Calu3 (cell line): ENCODE data around the gene C12orf42. TPM values are rescaled to one million over a fixed set of nuclear protein-coding genes. Genes with fewer than 3 reads are reported as not detected.

Experiments
- BruUV-seq: library from RNA; stranded (reverse); fragments of 400-500 nt; replicated peaks from 2 replicates; lab custom pipeline; 2021; lab: Mats Ljungman, UMichigan
- CTCF ChIA-PET: fragments of 300-600 bp; sonication (Branson Sonifier 250); formaldehyde crosslinking; loops from one replicate; lab custom pipeline; 2022; ENCODE audit warnings: antibody characterized with exemption; lab: Charles Lee
- DNase-seq: peaks from one replicate; pipeline ENCODE4 v3.0.0; 2022
- H3K27ac Mint-ChIP-seq: one replicate; pipeline ENCODE4 v1.8.0; 2022; ENCODE audit warnings: mixed read lengths; ENCODE audit not compliant: unreplicated experiment
- H3K27me3 Mint-ChIP-seq: one replicate; pipeline ENCODE4 v1.8.0; 2022; ENCODE audit warnings: mixed read lengths; ENCODE audit not compliant: unreplicated experiment
- H3K36me3 Mint-ChIP-seq: one replicate; pipeline ENCODE4 v1.8.0; 2022; ENCODE audit warnings: mild to moderate bottlenecking, moderate library complexity, mixed read lengths; ENCODE audit not compliant: insufficient read depth, unreplicated experiment
- H3K4me1 Mint-ChIP-seq: one replicate; pipeline ENCODE4 v1.8.0; 2022; ENCODE audit warnings: mild to moderate bottlenecking, low read depth, mixed read lengths; ENCODE audit not compliant: unreplicated experiment
- H3K4me3 Mint-ChIP-seq: one replicate; pipeline ENCODE4 v1.8.0; 2022; ENCODE audit warnings: mild to moderate bottlenecking, low read depth, moderate library complexity, mixed read lengths; ENCODE audit not compliant: unreplicated experiment
- H3K9me3 Mint-ChIP-seq: one replicate; pipeline ENCODE4 v1.8.0; 2022; ENCODE audit warnings: low read depth, mixed read lengths; ENCODE audit not compliant: unreplicated experiment
- intact Hi-C: fragments of 100-400 bp; cut with micrococcal nuclease; formaldehyde crosslinking; loops from one replicate; pipeline ENCODE4 v1.10.0; 2022; ENCODE audit not compliant: unreplicated experiment
- total RNA-seq: library from RNA; stranded (reverse); gene quantifications from 2 replicates; pipeline ENCODE4 v1.2.3, GENCODE V29; 2022
- TF ChIP-seq, protein P1 (sequence below): fragments of 200-600 bp; IDR thresholded peaks from one replicate; pipeline ENCODE4 v1.8.0; 2022; ENCODE audit warnings: antibody characterized with exemption; ENCODE audit not compliant: unreplicated experiment

Gene C12orf42
- total RNA-seq, 1 experiment from 2014 or later = not detected

DNA sequence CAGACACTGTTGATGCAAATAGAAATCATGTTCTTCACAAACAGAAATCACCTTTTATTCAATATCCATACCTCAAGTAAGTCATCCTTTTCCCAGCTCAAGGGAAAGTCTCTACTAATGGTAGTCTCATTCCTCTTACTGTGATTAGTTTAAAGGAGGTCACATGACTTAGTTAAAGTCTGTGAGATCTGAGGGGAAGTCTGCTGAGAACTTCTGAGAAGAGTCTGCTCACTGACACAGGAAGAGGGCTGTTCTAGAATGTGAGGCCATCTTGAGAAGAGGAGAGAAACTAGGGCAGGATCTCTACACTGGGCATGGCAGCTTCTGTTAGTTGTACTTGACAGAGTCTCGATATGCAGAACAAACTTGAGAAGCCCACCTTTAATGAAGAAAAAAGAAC is 146.8 kb downstream of the C12orf42 start:
- Mint-ChIP-seq H3K4me1 (no peaks in the 10 kb centered on the region), H3K36me3 (no peaks in the 10 kb centered on the region), H3K9me3 (peaks cover 8% of the 10 kb centered on the region), H3K4me3 (no peak overlapping the region), H3K27ac (no peak overlapping the region), H3K27me3 (no peaks in the 10 kb centered on the region)
- CTCF ChIA-PET = no interaction called here
- no peak for DNase-seq
- no TSS peak for BruUV-seq
- TF ChIP-seq, protein P1, sequence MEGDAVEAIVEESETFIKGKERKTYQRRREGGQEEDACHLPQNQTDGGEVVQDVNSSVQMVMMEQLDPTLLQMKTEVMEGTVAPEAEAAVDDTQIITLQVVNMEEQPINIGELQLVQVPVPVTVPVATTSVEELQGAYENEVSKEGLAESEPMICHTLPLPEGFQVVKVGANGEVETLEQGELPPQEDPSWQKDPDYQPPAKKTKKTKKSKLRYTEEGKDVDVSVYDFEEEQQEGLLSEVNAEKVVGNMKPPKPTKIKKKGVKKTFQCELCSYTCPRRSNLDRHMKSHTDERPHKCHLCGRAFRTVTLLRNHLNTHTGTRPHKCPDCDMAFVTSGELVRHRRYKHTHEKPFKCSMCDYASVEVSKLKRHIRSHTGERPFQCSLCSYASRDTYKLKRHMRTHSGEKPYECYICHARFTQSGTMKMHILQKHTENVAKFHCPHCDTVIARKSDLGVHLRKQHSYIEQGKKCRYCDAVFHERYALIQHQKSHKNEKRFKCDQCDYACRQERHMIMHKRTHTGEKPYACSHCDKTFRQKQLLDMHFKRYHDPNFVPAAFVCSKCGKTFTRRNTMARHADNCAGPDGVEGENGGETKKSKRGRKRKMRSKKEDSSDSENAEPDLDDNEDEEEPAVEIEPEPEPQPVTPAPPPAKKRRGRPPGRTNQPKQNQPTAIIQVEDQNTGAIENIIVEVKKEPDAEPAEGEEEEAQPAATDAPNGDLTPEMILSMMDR = no peak
- intact Hi-C loops = no loop called here

DNA sequence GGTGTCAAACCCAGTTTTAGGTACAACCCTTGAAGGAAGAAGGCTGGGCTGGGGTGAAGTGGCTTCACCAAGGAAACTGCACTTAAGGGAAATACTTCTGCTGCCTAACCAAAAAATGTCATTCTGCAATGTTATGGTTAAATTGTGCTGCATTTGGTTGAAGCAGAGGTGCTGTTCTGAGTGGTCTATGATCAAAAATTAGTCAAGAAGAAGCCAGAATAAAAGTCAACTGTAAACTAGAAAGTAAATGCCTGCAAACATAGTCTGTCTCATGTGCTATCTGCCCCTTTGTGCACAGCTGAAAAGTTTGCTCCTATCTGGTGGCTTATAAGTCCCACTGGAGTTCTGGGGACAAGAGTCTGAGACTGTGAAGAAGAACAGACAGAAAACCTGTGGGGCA is 158.8 kb downstream of the C12orf42 start:
- Mint-ChIP-seq H3K4me1 (no peaks in the 10 kb centered on the region), H3K9me3 (peaks cover 8% of the 10 kb centered on the region), H3K36me3 (no peaks in the 10 kb centered on the region), H3K27ac (no peak overlapping the region), H3K27me3 (no peaks in the 10 kb centered on the region), H3K4me3 (no peak overlapping the region)
- intact Hi-C loops = no loop called here
- CTCF ChIA-PET = no interaction called here
- TF ChIP-seq, protein P1 = no peak
- DNase-seq = no peak
- no TSS peak for BruUV-seq

DNA sequence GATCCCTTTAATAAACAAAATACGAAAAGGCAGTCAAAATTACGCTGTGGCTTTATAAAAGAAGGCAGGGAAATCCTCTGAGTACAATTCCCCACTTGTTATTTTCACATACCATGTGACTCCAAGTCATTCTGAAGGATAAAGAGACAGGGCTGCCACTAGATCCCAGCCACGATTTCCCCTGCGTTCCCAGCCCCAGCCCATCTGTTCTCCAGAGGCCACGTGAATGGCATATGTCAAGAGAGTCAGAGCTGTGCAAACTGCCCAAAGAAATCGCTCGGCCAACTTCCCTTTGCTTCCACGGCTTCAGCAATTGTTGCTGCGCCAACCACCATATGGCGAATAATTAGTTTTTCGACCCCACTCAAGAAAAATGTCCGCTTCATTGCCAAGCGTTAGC is 161.3 kb downstream of the C12orf42 start:
- intact Hi-C loops = no loop called here
- Mint-ChIP-seq H3K27me3 (no peaks in the 10 kb centered on the region), H3K36me3 (no peaks in the 10 kb centered on the region), H3K4me1 (no peaks in the 10 kb centered on the region), H3K4me3 (no peak overlapping the region), H3K9me3 (peaks cover 2% of the 10 kb centered on the region), H3K27ac (no peak overlapping the region)
- CTCF ChIA-PET = interaction anchor here (0.7 kb wide), 1 partner anchor 377 kb away, joined by 5 read pairs; no protein-coding TSS in a partner anchor
- BruUV-seq = no TSS peak
- TF ChIP-seq, protein P1 = no peak
- no peak for DNase-seq

DNA sequence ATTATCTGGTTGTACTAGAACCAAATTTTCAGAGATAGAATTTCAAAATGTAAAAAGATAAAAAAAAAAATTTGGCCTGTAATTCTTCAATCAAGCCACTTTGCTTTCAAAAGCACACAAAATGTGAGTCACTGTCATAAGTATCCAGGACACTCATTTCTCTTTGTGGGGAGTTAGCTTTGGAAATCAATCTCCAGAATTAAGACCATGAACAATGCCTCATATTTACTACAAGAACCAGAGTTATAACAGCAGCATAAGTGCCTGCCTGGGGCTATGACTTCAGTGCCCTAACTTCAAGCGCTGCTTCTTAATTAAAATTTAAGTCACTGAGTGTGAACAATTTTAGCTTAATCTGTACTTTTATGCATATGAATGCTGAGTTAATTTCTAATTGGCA is 162.1 kb downstream of the C12orf42 start:
- intact Hi-C loops = no loop called here
- TF ChIP-seq, protein P1 = no peak
- Mint-ChIP-seq H3K27ac (no peak overlapping the region), H3K4me1 (no peaks in the 10 kb centered on the region), H3K27me3 (no peaks in the 10 kb centered on the region), H3K9me3 (peaks cover 2% of the 10 kb centered on the region), H3K36me3 (no peaks in the 10 kb centered on the region), H3K4me3 (no peak overlapping the region)
- CTCF ChIA-PET = interaction anchor here (0.7 kb wide), 1 partner anchor 377 kb away, joined by 5 read pairs; no protein-coding TSS in a partner anchor
- BruUV-seq = no TSS peak
- no peak for DNase-seq
